A204.1 (cell line): ENCODE results near the gene VWCE.
"Not testable (repeated sequence)": the region's sequence is repeated elsewhere in the genome, so short reads cannot be mapped to it uniquely, and the experiment has no call there.

Experiments
- FAIRE-seq: peaks from 2 replicates; lab custom pipeline; 2012; peaks lifted over from hg19 to GRCh38; lab: Jason Lieb, UNC

Gene VWCE

GRCh38 chr11:61254403-61255025, 40.6 kb downstream of the VWCE start:
- no peak for FAIRE-seq

- not testable (repeated sequence) for FAIRE-seq
Observed at GRCh38 chr11:61252332-61252731, 42.8 kb downstream of the VWCE start.

GRCh38 chr11:61250796-61251765, 44.0 kb downstream of the VWCE start:
- not testable (repeated sequence) for FAIRE-seq

- FAIRE-seq = not testable (repeated sequence)
Observed at GRCh38 chr11:61249201-61249600, 45.9 kb downstream of the VWCE start.

- not testable (repeated sequence) for FAIRE-seq
Observed at GRCh38 chr11:61248071-61248470, 47.0 kb downstream of the VWCE start.

GRCh38 chr11:61245284-61245964, 49.7 kb downstream of the VWCE start:
- not testable (repeated sequence) for FAIRE-seq

GRCh38 chr11:61241526-61241925, 53.6 kb downstream of the VWCE start:
- FAIRE-seq = not testable (repeated sequence)

GRCh38 chr11:61240875-61241274, 54.2 kb downstream of the VWCE start, which contains the start of gene PGA5:
Gene PGA5, plus strand, starts transcription at chr11:61241175. Its CDS starts 52 bp downstream, at chr11:61241227.
- not testable (repeated sequence) for FAIRE-seq

GRCh38 chr11:61240288-61240687, 54.8 kb downstream of the VWCE start:
- not testable (repeated sequence) for FAIRE-seq

- not testable (repeated sequence) for FAIRE-seq
Observed at GRCh38 chr11:61237130-61237529, 58.0 kb downstream of the VWCE start.

GRCh38 chr11:61232548-61233145, 62.5 kb downstream of the VWCE start:
- FAIRE-seq = not testable (repeated sequence)

GRCh38 chr11:61231585-61231984, 63.5 kb downstream of the VWCE start:
- FAIRE-seq = not testable (repeated sequence)

- not testable (repeated sequence) for FAIRE-seq
Observed at GRCh38 chr11:61231033-61231432, 64.1 kb downstream of the VWCE start.

GRCh38 chr11:61229458-61229857, 65.7 kb downstream of the VWCE start:
- not testable (repeated sequence) for FAIRE-seq

GRCh38 chr11:61226457-61227137, 68.5 kb downstream of the VWCE start:
- FAIRE-seq = not testable (repeated sequence)

GRCh38 chr11:61222692-61223091, 72.4 kb downstream of the VWCE start:
- FAIRE-seq = not testable (repeated sequence)

GRCh38 chr11:61222047-61222446, 73.1 kb downstream of the VWCE start, which contains the start of gene PGA4:
Gene PGA4, plus strand, starts transcription at chr11:61222347. Its CDS starts 54 bp downstream, at chr11:61222401.
- FAIRE-seq = not testable (repeated sequence)

GRCh38 chr11:61219016-61219415, 76.1 kb downstream of the VWCE start:
- not testable (repeated sequence) for FAIRE-seq

GRCh38 chr11:61218306-61218705, 76.8 kb downstream of the VWCE start:
- FAIRE-seq = not testable (repeated sequence)

- not testable (repeated sequence) for FAIRE-seq
Observed at GRCh38 chr11:61213711-61214324, 81.3 kb downstream of the VWCE start.

- not testable (repeated sequence) for FAIRE-seq
Observed at GRCh38 chr11:61212202-61212601, 82.9 kb downstream of the VWCE start.
